ENCODE data around the gene SUPV3L1. TPM values are rescaled to one million over a fixed set of nuclear protein-coding genes. Genes with fewer than 3 reads are reported as not detected.

Gene SUPV3L1
- total and polyA plus RNA-seq, 9 donors, result 22.3 to 30.2 (median 25.0) TPM

DNA sequence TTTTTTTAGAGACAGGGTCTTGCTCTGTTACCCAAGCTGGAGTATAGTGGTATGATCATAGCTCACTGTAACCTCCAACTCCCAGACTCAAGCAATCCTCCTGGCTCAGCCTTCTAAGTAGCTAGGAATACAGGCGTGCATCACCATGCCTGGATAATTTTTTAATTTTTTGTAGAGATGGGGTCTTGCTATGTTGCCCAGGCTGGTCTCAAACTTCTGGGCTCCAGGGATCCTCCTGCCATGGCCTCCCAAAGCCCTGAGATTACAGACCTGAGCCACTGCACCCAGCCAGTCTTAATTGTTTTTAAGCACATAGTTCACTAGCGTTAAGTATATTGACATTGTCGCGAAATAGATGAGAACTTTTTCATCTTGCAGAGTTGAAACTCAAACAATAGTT is 2.0 kb downstream of the SUPV3L1 start:
- H3K36me3 ChIP-seq (ENCODE audit: control insufficient read depth, insufficient read depth, low read length), result peaks cover 19% of the 10 kb centered on the region
- no peaks in the 10 kb centered on the region for H3K27me3 ChIP-seq (ENCODE audit: control insufficient read depth, insufficient read depth, low read length)
- H3K4me3 ChIP-seq (ENCODE audit: low read length), result no peak overlapping the region
- no peak for DNase-seq
- peaks cover 11% of the 10 kb centered on the region for H3K4me1 ChIP-seq (ENCODE audit: control insufficient read depth, insufficient read depth, low read length)
- H3K27ac ChIP-seq (ENCODE audit: low read length), result no peak overlapping the region
- H3K9me3 ChIP-seq (replicated peaks; ENCODE audit: control insufficient read depth, low read depth, low read length), result no peaks in the 10 kb centered on the region
- no CpG with 5 or more reads among the region's 4 CpGs for WGBS (ENCODE audit: insufficient coverage)

GRCh38 chr10:69186524-69186923 is 6.5 kb downstream of the SUPV3L1 start:
- H3K9me3 ChIP-seq (replicated peaks; ENCODE audit: control insufficient read depth, low read depth, low read length), result no peaks in the 10 kb centered on the region
- no CpG with 5 or more reads among the region's 1 CpG for WGBS (ENCODE audit: insufficient coverage)
- no peak overlapping the region for H3K27ac ChIP-seq (ENCODE audit: low read length)

GRCh38 chr10:69201045-69201444 is 21.0 kb downstream of the SUPV3L1 start:
- no peaks in the 10 kb centered on the region for H3K4me1 ChIP-seq (ENCODE audit: control insufficient read depth, insufficient read depth, low read length)
- no peak for DNase-seq
- no peak overlapping the region for H3K4me3 ChIP-seq (ENCODE audit: low read length)
- no CpG with 5 or more reads among the region's 2 CpGs for WGBS (ENCODE audit: insufficient coverage)
- no peak overlapping the region for H3K27ac ChIP-seq (ENCODE audit: low read length)
- no peaks in the 10 kb centered on the region for H3K9me3 ChIP-seq (replicated peaks; ENCODE audit: control insufficient read depth, low read depth, low read length)
- H3K36me3 ChIP-seq (ENCODE audit: control insufficient read depth, insufficient read depth, low read length), result peaks cover 52% of the 10 kb centered on the region
- no peaks in the 10 kb centered on the region for H3K27me3 ChIP-seq (ENCODE audit: control insufficient read depth, insufficient read depth, low read length)

More at GRCh38 chr10:69186524-69186923, 6.5 kb downstream of the SUPV3L1 start:
- DNase-seq, result no peak
- H3K36me3 ChIP-seq (ENCODE audit: control insufficient read depth, insufficient read depth, low read length), result peaks cover 30% of the 10 kb centered on the region
- H3K4me3 ChIP-seq (ENCODE audit: low read length), result no peak overlapping the region
- H3K4me1 ChIP-seq (ENCODE audit: control insufficient read depth, insufficient read depth, low read length), result peaks cover under 1% of the 10 kb centered on the region
- no peaks in the 10 kb centered on the region for H3K27me3 ChIP-seq (ENCODE audit: control insufficient read depth, insufficient read depth, low read length)

DNA sequence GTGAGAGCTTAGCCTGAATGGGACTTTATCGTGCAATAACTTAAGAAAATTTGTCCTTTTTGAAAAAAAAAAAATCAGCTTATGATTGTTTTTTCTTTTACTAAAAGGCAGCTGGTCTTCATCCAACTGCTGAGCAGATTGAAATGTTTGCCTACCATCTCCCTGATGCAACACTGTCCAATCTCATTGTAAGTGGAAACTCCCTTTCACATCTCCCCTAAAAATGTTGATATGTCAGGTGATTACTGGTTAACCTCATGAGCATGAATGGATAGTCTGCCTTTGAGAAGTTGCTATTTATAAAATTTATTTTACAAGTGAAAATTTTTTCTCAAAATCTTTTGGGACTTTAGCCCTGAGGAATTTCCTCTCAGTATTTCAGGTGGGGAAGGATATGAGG is 22.3 kb downstream of the SUPV3L1 start:
- Histone ChIP-seq H3K27me3 (ENCODE audit: control insufficient read depth, insufficient read depth, low read length) (no peaks in the 10 kb centered on the region), H3K4me1 (ENCODE audit: control insufficient read depth, insufficient read depth, low read length) (no peaks in the 10 kb centered on the region), H3K27ac (ENCODE audit: low read length) (no peak overlapping the region), H3K36me3 (ENCODE audit: control insufficient read depth, insufficient read depth, low read length) (peaks cover 49% of the 10 kb centered on the region), H3K9me3 (replicated peaks; ENCODE audit: control insufficient read depth, low read depth, low read length) (no peaks in the 10 kb centered on the region), H3K4me3 (ENCODE audit: low read length) (no peak overlapping the region)
- DNase-seq, result no peak
- WGBS (ENCODE audit: insufficient coverage), result no CpG with 5 or more reads among the region's 1 CpG

DNA sequence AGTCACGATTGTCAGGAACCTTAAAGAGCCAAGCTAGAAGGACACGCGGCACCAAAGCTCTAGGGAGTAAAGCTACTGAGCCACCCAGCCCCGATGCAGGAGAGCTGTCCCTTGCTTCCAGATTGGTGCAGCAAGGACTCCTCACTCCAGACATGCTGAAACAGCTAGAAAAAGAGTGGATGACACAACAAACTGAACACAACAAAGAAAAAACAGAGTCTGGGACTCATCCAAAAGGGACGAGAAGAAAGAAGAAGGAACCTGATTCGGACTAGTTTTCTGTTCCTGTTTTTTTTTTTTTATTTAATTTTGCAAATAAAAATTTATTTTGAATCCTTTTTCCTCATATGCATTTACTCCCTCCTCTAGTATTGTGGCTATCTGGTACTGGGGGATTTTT is 28.7 kb downstream of the SUPV3L1 start:
- H3K27ac ChIP-seq (ENCODE audit: low read length), result no peak overlapping the region
- 92% methylated on average over 2 of the region's 6 CpGs for WGBS (ENCODE audit: insufficient coverage)
- no peak overlapping the region for H3K4me3 ChIP-seq (ENCODE audit: low read length)
- no peaks in the 10 kb centered on the region for H3K9me3 ChIP-seq (replicated peaks; ENCODE audit: control insufficient read depth, low read depth, low read length)
- H3K27me3 ChIP-seq (ENCODE audit: control insufficient read depth, insufficient read depth, low read length), result no peaks in the 10 kb centered on the region
- H3K36me3 ChIP-seq (ENCODE audit: control insufficient read depth, insufficient read depth, low read length), result peaks cover 36% of the 10 kb centered on the region
- H3K4me1 ChIP-seq (ENCODE audit: control insufficient read depth, insufficient read depth, low read length), result no peaks in the 10 kb centered on the region
- DNase-seq, result no peak

- Histone ChIP-seq H3K27me3 (ENCODE audit: control insufficient read depth, insufficient read depth, low read length) (no peaks in the 10 kb centered on the region), H3K9me3 (replicated peaks; ENCODE audit: control insufficient read depth, low read depth, low read length) (no peaks in the 10 kb centered on the region), H3K4me1 (ENCODE audit: control insufficient read depth, insufficient read depth, low read length) (no peaks in the 10 kb centered on the region), H3K27ac (ENCODE audit: low read length) (no peak overlapping the region), H3K36me3 (ENCODE audit: control insufficient read depth, insufficient read depth, low read length) (peaks cover 27% of the 10 kb centered on the region), H3K4me3 (ENCODE audit: low read length) (no peak overlapping the region)
- no peak for DNase-seq
- WGBS (ENCODE audit: insufficient coverage), result 67% methylated on average over 1 of the region's 3 CpGs
Observed at GRCh38 chr10:69209787-69210484, 29.9 kb downstream of the SUPV3L1 start.

GRCh38 chr10:69211104-69211503 is 31.1 kb downstream of the SUPV3L1 start:
- no peak for DNase-seq
- Histone ChIP-seq H3K27me3 (ENCODE audit: control insufficient read depth, insufficient read depth, low read length) (peaks cover 3% of the 10 kb centered on the region), H3K36me3 (ENCODE audit: control insufficient read depth, insufficient read depth, low read length) (peaks cover 17% of the 10 kb centered on the region), H3K4me3 (ENCODE audit: low read length) (no peak overlapping the region), H3K4me1 (ENCODE audit: control insufficient read depth, insufficient read depth, low read length) (no peaks in the 10 kb centered on the region), H3K27ac (ENCODE audit: low read length) (no peak overlapping the region), H3K9me3 (replicated peaks; ENCODE audit: control insufficient read depth, low read depth, low read length) (no peaks in the 10 kb centered on the region)
- no CpG with 5 or more reads among the region's 2 CpGs for WGBS (ENCODE audit: insufficient coverage)

DNA sequence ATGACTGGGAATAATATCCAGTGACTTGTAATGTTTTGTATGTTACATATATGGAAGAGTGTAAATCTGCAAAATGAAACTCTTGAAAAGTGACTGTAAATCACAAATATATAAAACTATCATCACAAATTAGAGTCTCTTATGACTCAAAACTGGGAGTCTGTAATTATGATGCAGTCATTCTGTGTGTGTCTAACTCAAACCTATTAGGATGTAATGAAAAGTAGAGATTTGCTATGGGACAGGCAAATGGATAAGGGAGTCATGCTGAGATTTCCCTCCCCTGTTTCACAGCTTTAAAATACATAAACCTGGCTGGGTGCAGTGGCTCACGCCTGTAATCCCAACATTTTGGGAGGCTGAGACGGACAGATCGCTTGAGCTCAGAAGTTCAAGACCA is 31.5 kb downstream of the SUPV3L1 start:
- no peak for DNase-seq
- no peaks in the 10 kb centered on the region for H3K4me1 ChIP-seq (ENCODE audit: control insufficient read depth, insufficient read depth, low read length)
- H3K27me3 ChIP-seq (ENCODE audit: control insufficient read depth, insufficient read depth, low read length), result peaks cover 7% of the 10 kb centered on the region
- no peaks in the 10 kb centered on the region for H3K9me3 ChIP-seq (replicated peaks; ENCODE audit: control insufficient read depth, low read depth, low read length)
- no peak overlapping the region for H3K27ac ChIP-seq (ENCODE audit: low read length)
- H3K4me3 ChIP-seq (ENCODE audit: low read length), result no peak overlapping the region
- peaks cover 14% of the 10 kb centered on the region for H3K36me3 ChIP-seq (ENCODE audit: control insufficient read depth, insufficient read depth, low read length)
- 86% methylated on average over 2 of the region's 3 CpGs for WGBS (ENCODE audit: insufficient coverage)

DNA sequence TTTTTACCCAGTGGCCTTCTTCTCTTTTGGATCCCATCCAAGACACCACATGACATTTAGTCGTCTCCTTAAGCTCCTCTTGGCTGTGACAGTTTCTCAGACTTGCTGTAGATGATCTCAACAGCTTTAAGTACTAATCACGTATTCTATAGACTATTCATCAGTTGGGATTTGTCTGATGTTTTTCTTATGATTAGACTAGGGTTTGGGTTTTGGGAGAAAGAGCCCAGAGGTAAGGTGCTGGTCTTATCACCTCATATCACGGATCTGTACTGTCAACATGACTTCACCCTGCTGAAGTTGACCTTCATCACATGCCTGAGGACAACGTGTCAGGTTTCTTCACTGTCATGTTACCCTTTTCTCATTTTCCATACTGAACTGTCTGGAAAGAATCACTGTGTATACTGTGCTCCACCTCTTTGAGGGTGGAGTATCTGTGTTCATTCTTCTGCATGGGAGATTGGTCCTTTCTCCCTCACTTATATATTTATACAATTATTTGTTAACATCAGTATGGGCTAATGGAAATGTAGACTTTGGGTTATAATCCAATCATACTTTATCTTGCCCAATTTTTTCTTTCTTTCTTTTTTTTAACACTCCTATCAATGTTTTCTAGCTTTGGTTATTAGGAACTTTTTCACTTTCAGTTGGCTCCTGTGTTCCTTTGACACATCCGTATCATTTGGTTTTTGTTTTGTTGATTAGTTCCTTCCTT is 33.7 kb downstream of the SUPV3L1 start:
- no CpG with 5 or more reads among the region's 5 CpGs for WGBS (ENCODE audit: insufficient coverage)
- H3K27me3 ChIP-seq (ENCODE audit: control insufficient read depth, insufficient read depth, low read length), result peaks cover 8% of the 10 kb centered on the region
- H3K9me3 ChIP-seq (replicated peaks; ENCODE audit: control insufficient read depth, low read depth, low read length), result no peaks in the 10 kb centered on the region
- H3K4me3 ChIP-seq (ENCODE audit: low read length), result no peak overlapping the region
- no peak overlapping the region for H3K27ac ChIP-seq (ENCODE audit: low read length)
- peaks cover 2% of the 10 kb centered on the region for H3K36me3 ChIP-seq (ENCODE audit: control insufficient read depth, insufficient read depth, low read length)
- no peak for DNase-seq
- H3K4me1 ChIP-seq (ENCODE audit: control insufficient read depth, insufficient read depth, low read length), result no peaks in the 10 kb centered on the region

DNA sequence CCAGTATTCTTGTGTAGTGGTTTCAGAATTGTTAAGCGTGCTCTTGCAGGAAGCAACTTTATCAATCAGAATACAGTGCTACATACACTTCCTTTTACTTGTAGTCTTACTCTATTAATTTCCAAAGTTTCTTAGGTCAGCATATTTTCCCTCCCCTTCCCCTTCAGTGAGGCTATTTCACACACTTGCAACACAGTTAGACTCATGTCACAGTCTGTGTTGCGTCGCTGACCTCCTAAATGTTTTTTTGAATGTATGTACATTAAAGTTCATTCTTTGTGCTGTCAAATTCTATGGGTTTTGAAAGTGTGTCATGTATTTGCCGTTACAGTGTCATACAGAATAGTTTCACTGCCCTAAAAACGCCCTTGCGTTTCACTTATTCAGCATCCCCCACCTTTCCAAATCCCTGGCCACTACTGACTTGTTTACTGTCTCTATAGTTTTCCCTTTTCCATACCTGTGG is 34.7 kb downstream of the SUPV3L1 start:
- peaks cover 8% of the 10 kb centered on the region for H3K27me3 ChIP-seq (ENCODE audit: control insufficient read depth, insufficient read depth, low read length)
- H3K9me3 ChIP-seq (replicated peaks; ENCODE audit: control insufficient read depth, low read depth, low read length), result no peaks in the 10 kb centered on the region
- WGBS (ENCODE audit: insufficient coverage), result no CpG with 5 or more reads among the region's 6 CpGs
- no peak for DNase-seq
- H3K4me1 ChIP-seq (ENCODE audit: control insufficient read depth, insufficient read depth, low read length), result no peaks in the 10 kb centered on the region
- H3K4me3 ChIP-seq (ENCODE audit: low read length), result no peak overlapping the region
- no peaks in the 10 kb centered on the region for H3K36me3 ChIP-seq (ENCODE audit: control insufficient read depth, insufficient read depth, low read length)
- no peak overlapping the region for H3K27ac ChIP-seq (ENCODE audit: low read length)
